ENCODE data around the gene DDX21.
A peak's percentile ranks its signal among the peaks of the same experiment; 100 is the strongest.

The DDX21 gene

GRCh38 chr10:68988530-68989316 is 32.8 kb downstream of the DDX21 start, which contains the start of gene KIFBP (continued):
- TF ChIP-seq ZNF701 (tag by site-specific recombination; IDR thresholded peaks at IDR 0.05) (no peak), ZNF302 (tag by site-specific recombination; IDR thresholded peaks at IDR 0.05; ENCODE audit: low read depth) (no peak), HOXD13 (CRISPR knock-in tag; IDR thresholded peaks at IDR 0.05; ENCODE audit: borderline replicate concordance) (no peak), ZNF140 (tag by site-specific recombination; IDR thresholded peaks at IDR 0.05) (no peak), ZNF843 (tag by site-specific recombination; IDR thresholded peaks at IDR 0.05) (peak; percentile 56), SP7 (tag by site-specific recombination; IDR thresholded peaks at IDR 0.05) (peak; percentile 78), ZNF24 (tag by site-specific recombination; IDR thresholded peaks at IDR 0.05) (peak; percentile 79), ZNF398 (tag by site-specific recombination; IDR thresholded peaks at IDR 0.05) (no peak), ZBTB8A (tag by site-specific recombination; IDR thresholded peaks at IDR 0.05) (peak; percentile 50; the same call in 1 of the 2 replicates), ZNF366 (tag by site-specific recombination; conservative IDR thresholded peaks at IDR 0.05) (peak; percentile 88), MYNN (tag by site-specific recombination; IDR thresholded peaks at IDR 0.05; ENCODE audit: borderline replicate concordance) (0 out of 2 replicates have a peak, but pooled peaks have one; percentile 9), ZNF792 (tag by site-specific recombination; IDR thresholded peaks at IDR 0.05) (peak; percentile 77; the same call in 1 of the 2 replicates), PBX3 (CRISPR knock-in tag; IDR thresholded peaks at IDR 0.05) (no peak; the same call in 1 of the 2 replicates), ZNF311 (tag by site-specific recombination; IDR thresholded peaks at IDR 0.05; ENCODE audit: borderline replicate concordance) (no peak), ZIC2 (tag by site-specific recombination; IDR thresholded peaks at IDR 0.05) (peak; percentile 8; the same call in 1 of the 2 replicates), GLIS1 (tag by site-specific recombination; IDR thresholded peaks at IDR 0.05) (peak; percentile 80), ZBTB10 (tag by site-specific recombination; IDR thresholded peaks at IDR 0.05) (no peak), YY1 (tag by site-specific recombination; IDR thresholded peaks at IDR 0.05) (peak; percentile 49), ZNF610 (tag by site-specific recombination; IDR thresholded peaks at IDR 0.05; ENCODE audit: borderline replicate concordance) (no peak), ZNF239 (tag by site-specific recombination; IDR thresholded peaks at IDR 0.05) (no peak), FEZF1 (tag by site-specific recombination; IDR thresholded peaks at IDR 0.05) (no peak), REST (tag by site-specific recombination; IDR thresholded peaks at IDR 0.05) (peak; percentile 57; the same call in 1 of the 2 replicates), ZNF202 (tag by site-specific recombination; IDR thresholded peaks at IDR 0.05; ENCODE audit: borderline replicate concordance) (no peak), ZNF654 (tag by site-specific recombination; IDR thresholded peaks at IDR 0.05; ENCODE audit: low read depth) (no peak), BCL11B (tag by site-specific recombination; IDR thresholded peaks at IDR 0.05; ENCODE audit: low read depth) (no peak), ZNF600 (tag by site-specific recombination; IDR thresholded peaks at IDR 0.05) (peak; percentile 78), ZNF433 (tag by site-specific recombination; IDR thresholded peaks at IDR 0.05; ENCODE audit: low read depth) (no peak), ZNF580 (tag by site-specific recombination; IDR thresholded peaks at IDR 0.05) (peak; percentile 92), ZNF658 (tag by site-specific recombination; IDR thresholded peaks at IDR 0.05) (no peak), ZNF221 (tag by site-specific recombination; IDR thresholded peaks at IDR 0.05; ENCODE audit: borderline replicate concordance) (no peak), ZNF561 (tag by site-specific recombination; IDR thresholded peaks at IDR 0.05; ENCODE audit: borderline replicate concordance) (peak; percentile 49; the same call in 1 of the 2 replicates)

Data from HEK293 (cell line).